Effector memory CD8-positive, alpha-beta T cell (primary cell): Measurements from ENCODE around the gene HELZ.
"Not testable (repeated sequence)": the region's sequence is repeated elsewhere in the genome, so short reads cannot be mapped to it uniquely, and the experiment has no call there.

Source experiments
- ATAC-seq: fragments of 150-1000 bp; cut with Tn5 transposase; replicated peaks from 2 replicates; pipeline ENCODE4 v1.10.0; 2021; ENCODE audit warnings: mild to moderate bottlenecking, moderate library complexity
- DNase-seq, 3 experiments: peaks; one replicate each; pipeline ENCODE4 v3.0.0; 2021
- H3K27ac Mint-ChIP-seq, 2 donors: one replicate each; pipeline ENCODE4 v1.8.0; 2022; ENCODE audit warnings: mild to moderate bottlenecking in 2 of 2, mixed read lengths in 2 of 2, moderate library complexity in 2 of 2
- H3K27me3 Mint-ChIP-seq, 2 donors: one replicate each; pipeline ENCODE4 v1.8.0; 2022; ENCODE audit warnings: mixed read lengths in 2 of 2
- H3K36me3 Mint-ChIP-seq: one replicate; pipeline ENCODE4 v1.8.0; 2022; ENCODE audit warnings: mild to moderate bottlenecking, moderate library complexity, mixed read lengths; ENCODE audit not compliant: insufficient read depth
- H3K4me1 Mint-ChIP-seq, 2 donors: one replicate each; pipeline ENCODE4 v1.8.0; 2022; ENCODE audit warnings: low read depth in 2 of 2, mixed read lengths in 2 of 2
- H3K4me3 Mint-ChIP-seq, 2 donors: one replicate each; pipeline ENCODE4 v1.8.0; 2022; ENCODE audit warnings: mild to moderate bottlenecking in 2 of 2, mixed read lengths in 2 of 2, moderate library complexity in 2 of 2
- H3K9me3 Mint-ChIP-seq, 2 donors: one replicate each; pipeline ENCODE4 v1.8.0; 2022; ENCODE audit warnings: mixed read lengths in 2 of 2
- total RNA-seq, 9 experiments: gene quantifications; one replicate each; lab custom pipeline; 2026; lab: John Stamatoyannopoulos, UW

The HELZ gene, protein sequence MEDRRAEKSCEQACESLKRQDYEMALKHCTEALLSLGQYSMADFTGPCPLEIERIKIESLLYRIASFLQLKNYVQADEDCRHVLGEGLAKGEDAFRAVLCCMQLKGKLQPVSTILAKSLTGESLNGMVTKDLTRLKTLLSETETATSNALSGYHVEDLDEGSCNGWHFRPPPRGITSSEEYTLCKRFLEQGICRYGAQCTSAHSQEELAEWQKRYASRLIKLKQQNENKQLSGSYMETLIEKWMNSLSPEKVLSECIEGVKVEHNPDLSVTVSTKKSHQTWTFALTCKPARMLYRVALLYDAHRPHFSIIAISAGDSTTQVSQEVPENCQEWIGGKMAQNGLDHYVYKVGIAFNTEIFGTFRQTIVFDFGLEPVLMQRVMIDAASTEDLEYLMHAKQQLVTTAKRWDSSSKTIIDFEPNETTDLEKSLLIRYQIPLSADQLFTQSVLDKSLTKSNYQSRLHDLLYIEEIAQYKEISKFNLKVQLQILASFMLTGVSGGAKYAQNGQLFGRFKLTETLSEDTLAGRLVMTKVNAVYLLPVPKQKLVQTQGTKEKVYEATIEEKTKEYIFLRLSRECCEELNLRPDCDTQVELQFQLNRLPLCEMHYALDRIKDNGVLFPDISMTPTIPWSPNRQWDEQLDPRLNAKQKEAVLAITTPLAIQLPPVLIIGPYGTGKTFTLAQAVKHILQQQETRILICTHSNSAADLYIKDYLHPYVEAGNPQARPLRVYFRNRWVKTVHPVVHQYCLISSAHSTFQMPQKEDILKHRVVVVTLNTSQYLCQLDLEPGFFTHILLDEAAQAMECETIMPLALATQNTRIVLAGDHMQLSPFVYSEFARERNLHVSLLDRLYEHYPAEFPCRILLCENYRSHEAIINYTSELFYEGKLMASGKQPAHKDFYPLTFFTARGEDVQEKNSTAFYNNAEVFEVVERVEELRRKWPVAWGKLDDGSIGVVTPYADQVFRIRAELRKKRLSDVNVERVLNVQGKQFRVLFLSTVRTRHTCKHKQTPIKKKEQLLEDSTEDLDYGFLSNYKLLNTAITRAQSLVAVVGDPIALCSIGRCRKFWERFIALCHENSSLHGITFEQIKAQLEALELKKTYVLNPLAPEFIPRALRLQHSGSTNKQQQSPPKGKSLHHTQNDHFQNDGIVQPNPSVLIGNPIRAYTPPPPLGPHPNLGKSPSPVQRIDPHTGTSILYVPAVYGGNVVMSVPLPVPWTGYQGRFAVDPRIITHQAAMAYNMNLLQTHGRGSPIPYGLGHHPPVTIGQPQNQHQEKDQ (N-terminal part only)
- total RNA-seq, result 77.0 to 273 (median 162) reads per million in 9 experiments

DNA sequence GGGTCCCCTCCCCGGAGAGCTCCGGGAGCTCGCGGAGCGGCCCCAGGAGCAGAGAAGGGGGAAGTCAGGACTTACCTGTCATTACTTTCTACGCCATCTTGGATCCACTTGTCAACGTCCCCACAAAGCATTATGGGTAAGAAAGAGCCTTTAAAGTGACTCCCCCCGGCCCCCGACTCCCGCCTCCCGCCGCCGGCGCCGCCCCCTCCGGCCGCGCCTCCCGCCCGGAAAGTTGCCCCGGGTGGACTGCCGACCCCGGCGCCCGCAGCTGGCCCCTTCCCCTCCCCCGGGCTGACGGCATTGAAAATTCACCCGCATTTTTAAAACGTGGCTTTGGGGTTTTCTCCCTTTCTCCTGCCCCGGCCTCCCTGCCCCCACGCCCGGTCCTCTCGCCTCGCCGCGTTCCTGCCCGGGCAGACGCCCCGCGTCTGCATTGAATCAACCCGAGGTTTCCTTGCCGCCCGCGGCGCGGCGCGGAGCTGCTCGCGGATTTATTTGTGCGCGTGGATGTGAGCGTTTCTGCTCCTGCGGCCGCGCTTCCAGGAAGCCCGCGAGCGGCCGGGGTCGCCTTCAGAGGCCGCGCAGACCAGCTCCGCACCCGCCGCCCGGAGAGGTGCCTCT, at the start of gene HELZ:
Gene HELZ (minus strand): TSS at position 124 of the 621 bp plus-strand sequence. CDS start 26,392 bp downstream, outside the sequence.
- H3K4me3 Mint-ChIP-seq, result peak within 1 kb of the TSS; percentile 84 to 95
- peaks cover 44 to 57% of the 10 kb centered on the region in 2 donors for H3K4me1 Mint-ChIP-seq
- no peaks in the 10 kb centered on the region for H3K27me3 Mint-ChIP-seq
- H3K9me3 Mint-ChIP-seq, result no peaks in the 10 kb centered on the region
- H3K27ac Mint-ChIP-seq, result peak within 1 kb of the TSS; percentile 86 to 96
- H3K36me3 Mint-ChIP-seq, result peaks cover 35% of the 10 kb centered on the region
- ATAC-seq (peak; percentile 44), DNase-seq (peak; percentile 59 to 66 (median 61))

GRCh38 chr17:67293251-67294203, 48.5 kb upstream of the HELZ start:
- H3K4me1 Mint-ChIP-seq, result peaks cover 4 to 6% of the 10 kb centered on the region in 2 donors
- peak overlapping the region in 1 of 2 donors; percentile 59 for H3K4me3 Mint-ChIP-seq
- peak; percentile 67 to 71 (median 70) for DNase-seq

DNA sequence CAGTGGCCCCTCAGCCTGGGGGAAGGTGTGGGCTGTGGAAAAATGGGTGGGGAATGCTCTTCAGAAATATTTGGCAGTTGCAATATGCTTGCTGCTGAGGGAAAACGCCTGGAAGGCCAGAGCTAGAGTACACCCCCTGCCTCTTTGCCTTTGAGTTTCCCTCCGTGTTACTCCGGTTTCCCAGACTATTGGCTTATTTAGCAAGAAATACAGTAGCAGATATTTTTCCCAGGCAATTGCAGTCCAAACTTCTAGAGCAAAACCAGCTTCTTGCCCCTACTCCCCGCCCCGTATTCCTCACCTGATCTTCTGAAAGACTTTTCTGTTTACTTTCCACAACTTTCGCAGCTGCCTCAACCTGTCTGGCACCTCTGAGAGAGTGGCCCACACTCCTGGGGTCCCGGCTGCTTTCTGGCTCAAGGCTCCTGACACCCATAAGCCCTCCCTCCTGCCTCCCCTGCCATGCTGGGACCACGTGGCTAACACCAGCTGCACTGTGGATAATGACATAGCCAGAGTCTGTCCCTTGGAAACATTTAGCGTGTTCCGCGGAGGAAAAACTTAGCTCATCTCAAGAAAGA, 45.8 kb upstream of the HELZ start:
- ATAC-seq (no peak), DNase-seq (no peak)
- Mint-ChIP-seq H3K4me1 (peaks cover 4 to 6% of the 10 kb centered on the region in 2 donors), H3K36me3 (peaks cover 4% of the 10 kb centered on the region), H3K4me3 (no peak overlapping the region), H3K27ac (peak overlapping the region in 1 of 2 donors; percentile 63), H3K27me3 (no peaks in the 10 kb centered on the region), H3K9me3 (no peaks in the 10 kb centered on the region)

More at GRCh38 chr17:67293251-67294203, 48.5 kb upstream of the HELZ start:
- H3K36me3 Mint-ChIP-seq, result peaks cover 4% of the 10 kb centered on the region
- no peaks in the 10 kb centered on the region for H3K27me3 Mint-ChIP-seq
- ATAC-seq, result peak; percentile 99
- peak overlapping the region; percentile 46 to 72 for H3K27ac Mint-ChIP-seq
- no peaks in the 10 kb centered on the region for H3K9me3 Mint-ChIP-seq

DNA sequence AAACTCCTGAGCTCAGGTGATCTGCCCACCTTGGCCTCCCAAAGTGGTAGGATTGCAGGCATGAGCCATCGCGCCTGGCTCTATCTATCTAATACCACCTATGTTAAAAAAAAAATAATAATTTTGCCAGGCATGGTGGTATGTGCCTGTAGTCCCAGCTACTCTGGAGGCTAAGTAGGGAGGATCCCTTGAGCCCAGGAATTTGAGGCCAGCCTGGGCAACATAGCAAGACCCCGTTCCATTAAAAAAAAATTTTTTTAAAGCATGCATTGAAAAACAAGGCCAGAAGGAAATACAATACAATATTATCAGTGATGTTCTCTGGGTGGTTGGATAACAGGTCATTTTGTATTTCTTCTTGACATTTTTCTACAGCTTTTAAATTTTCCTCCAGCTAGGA, 45.2 kb upstream of the HELZ start:
- peak overlapping the region in 1 of 2 donors; percentile 63 for H3K27ac Mint-ChIP-seq
- no peaks in the 10 kb centered on the region for H3K9me3 Mint-ChIP-seq
- H3K36me3 Mint-ChIP-seq, result peaks cover 4% of the 10 kb centered on the region
- H3K4me1 Mint-ChIP-seq, result peaks cover 4 to 6% of the 10 kb centered on the region in 2 donors
- no peak overlapping the region for H3K4me3 Mint-ChIP-seq
- no peaks in the 10 kb centered on the region for H3K27me3 Mint-ChIP-seq
- DNase-seq (no peak), ATAC-seq (no peak)

GRCh38 chr17:67289181-67289876, 44.3 kb upstream of the HELZ start:
- Mint-ChIP-seq H3K4me1 (peaks cover 4 to 6% of the 10 kb centered on the region in 2 donors), H3K36me3 (peaks cover 4% of the 10 kb centered on the region), H3K27ac (no peak overlapping the region), H3K27me3 (no peaks in the 10 kb centered on the region), H3K4me3 (no peak overlapping the region), H3K9me3 (no peaks in the 10 kb centered on the region)
- ATAC-seq, result no peak
- DNase-seq, result no peak

GRCh38 chr17:67286826-67287225, 41.8 kb upstream of the HELZ start:
- H3K4me1 Mint-ChIP-seq, H3K9me3 Mint-ChIP-seq, DNase-seq, ATAC-seq, H3K27me3 Mint-ChIP-seq, H3K27ac Mint-ChIP-seq, H3K36me3 Mint-ChIP-seq, H3K4me3 Mint-ChIP-seq: not testable (repeated sequence)

DNA sequence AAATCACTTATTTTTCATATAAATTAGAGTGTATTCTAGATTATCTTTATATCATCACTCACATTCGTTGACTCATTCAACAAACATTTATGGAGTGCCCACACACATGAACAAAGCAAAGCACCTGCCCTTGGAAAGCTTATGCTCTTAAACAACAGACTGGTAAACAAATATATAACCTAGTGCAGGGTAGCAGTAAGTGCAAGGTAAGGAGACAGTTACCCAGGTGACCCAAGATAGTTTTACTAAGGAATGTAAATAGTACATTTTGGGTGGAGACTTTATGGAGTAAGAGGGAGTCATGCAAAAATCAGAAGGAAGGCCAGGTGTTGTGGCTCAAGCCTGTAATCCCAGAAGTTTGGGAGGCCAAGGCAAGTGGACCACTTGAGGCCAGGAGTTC, 40.4 kb upstream of the HELZ start:
- no peaks in the 10 kb centered on the region for H3K36me3 Mint-ChIP-seq
- H3K27ac Mint-ChIP-seq, result peak overlapping the region in 1 of 2 donors; percentile 16

DNA sequence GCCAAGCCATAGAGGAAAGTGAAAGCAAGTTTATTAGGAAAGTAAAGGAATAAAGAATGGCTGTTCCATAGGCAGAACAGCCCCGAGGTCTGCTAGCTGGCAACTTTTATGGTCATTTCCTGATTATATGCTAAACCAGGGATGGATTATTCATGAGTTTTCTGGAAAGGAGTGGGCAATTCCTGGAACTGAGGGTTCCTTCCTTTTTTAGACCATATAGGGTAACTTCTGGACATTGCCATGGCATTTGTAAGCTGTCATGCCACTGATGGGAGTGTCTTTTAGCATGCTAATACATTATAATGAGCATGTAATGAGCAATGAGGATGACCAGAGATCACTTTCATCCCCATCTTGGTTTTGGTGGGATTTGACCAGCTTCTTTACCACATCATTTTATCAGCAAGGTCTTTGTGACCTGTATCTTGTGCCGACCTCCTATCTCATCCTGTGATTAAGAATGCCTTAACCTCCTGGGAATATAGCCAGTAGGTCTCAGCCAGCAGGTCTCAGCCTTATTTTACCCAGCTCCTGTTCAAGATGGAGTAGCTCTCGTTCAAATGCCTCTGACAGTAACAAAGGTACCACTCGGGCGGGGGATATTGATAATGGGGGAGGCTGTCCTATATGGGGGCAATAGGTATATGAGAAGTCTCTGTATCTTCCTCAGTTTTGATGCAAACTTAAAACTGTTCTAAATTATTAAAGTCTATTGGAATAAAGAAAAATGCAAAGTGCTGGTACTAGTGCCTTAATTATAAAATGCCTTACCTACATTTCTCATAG, 38.9 kb upstream of the HELZ start:
- Mint-ChIP-seq H3K9me3 (no peaks in the 10 kb centered on the region), H3K4me3 (no peak overlapping the region), H3K4me1 (no peaks in the 10 kb centered on the region), H3K27ac (no peak overlapping the region), H3K36me3 (no peaks in the 10 kb centered on the region), H3K27me3 (no peaks in the 10 kb centered on the region)
- DNase-seq, result no peak
- ATAC-seq, result no peak

More for the DNA sequence above, 40.4 kb upstream of the HELZ start:
- no peak overlapping the region for H3K4me3 Mint-ChIP-seq
- no peaks in the 10 kb centered on the region for H3K27me3 Mint-ChIP-seq
- peaks cover 0 to 2% of the 10 kb centered on the region in 2 donors for H3K4me1 Mint-ChIP-seq
- no peaks in the 10 kb centered on the region for H3K9me3 Mint-ChIP-seq
- no peak for DNase-seq
- ATAC-seq, result no peak

DNA sequence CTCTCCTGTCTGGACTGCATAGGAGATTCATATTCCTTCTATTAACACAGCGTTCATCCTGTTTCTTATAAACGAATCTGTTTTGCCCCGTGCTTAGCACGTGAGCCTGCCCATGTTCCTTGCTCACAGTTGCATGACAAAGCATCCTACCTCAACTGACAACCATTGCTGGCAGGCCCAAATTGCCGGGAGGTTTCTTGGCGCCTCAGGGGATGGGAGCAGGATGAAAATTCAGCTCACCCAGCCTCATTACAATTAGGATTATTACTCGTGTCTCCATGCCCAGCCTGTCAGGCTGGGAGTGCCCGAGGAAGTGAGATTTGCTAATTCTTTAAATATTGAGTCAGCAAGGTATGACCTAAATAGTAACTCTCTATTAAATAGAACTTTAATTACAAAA, 36.7 kb upstream of the HELZ start:
- H3K4me3 Mint-ChIP-seq, result no peak overlapping the region

GRCh38 chr17:67281053-67281452, 36.1 kb upstream of the HELZ start:
- Mint-ChIP-seq H3K27ac (no peak overlapping the region), H3K9me3 (no peaks in the 10 kb centered on the region), H3K4me3 (no peak overlapping the region), H3K27me3 (no peaks in the 10 kb centered on the region), H3K36me3 (no peaks in the 10 kb centered on the region), H3K4me1 (peaks cover 0 to under 1% of the 10 kb centered on the region in 2 donors)
- ATAC-seq, result no peak
- DNase-seq, result no peak

More for the DNA sequence above, 36.7 kb upstream of the HELZ start:
- no peaks in the 10 kb centered on the region for H3K27me3 Mint-ChIP-seq
- no peak for ATAC-seq
- no peaks in the 10 kb centered on the region for H3K36me3 Mint-ChIP-seq
- DNase-seq, result no peak
- no peak overlapping the region for H3K27ac Mint-ChIP-seq
- no peaks in the 10 kb centered on the region for H3K4me1 Mint-ChIP-seq
- H3K9me3 Mint-ChIP-seq, result no peaks in the 10 kb centered on the region
